Measurements from ENCODE around the gene ZNF136.

ZNF136 gene

DNA sequence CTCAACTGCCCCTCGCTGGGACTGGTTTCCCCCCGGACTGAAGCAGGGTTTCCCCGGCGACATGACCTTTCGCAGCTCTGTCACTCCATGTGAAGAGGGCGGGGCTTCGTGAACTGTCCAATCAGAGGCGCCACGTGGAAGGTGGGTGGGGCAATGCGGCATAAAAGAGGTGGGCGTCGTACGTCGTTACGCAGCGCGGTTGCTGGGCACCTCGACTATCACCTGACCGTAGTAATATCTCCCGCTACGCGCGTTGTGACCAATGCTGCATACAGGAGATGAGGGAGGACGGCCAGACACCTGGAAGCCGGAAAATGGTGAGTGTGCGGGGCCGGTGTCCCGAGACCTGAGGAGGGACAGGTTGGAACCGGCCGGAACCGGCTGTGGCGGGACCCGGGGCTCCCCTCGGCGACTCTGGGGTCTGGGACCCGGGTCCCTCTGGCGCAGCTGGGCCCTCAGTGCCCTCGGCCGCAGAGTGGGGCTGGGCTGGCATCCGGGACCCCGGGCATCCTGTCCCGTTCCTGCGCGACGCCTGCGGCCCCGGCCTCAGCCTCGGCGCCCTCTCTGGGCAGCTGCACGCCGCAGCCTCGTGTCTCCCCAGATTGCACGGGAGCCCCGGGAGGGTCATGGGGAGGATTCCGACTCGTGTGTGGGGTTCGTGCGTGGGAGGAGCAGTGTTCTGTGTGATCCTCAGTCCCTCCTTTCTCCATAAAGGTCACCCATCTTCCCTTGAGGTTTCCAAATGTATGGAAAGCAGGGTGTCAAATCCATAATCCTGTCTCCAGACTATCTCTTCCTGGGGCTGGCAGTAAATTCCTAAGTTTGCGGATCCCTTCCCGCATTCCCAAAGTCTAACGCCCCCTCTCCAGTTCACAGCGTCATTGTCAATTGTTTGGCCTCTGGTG lies 32.2 kb downstream of the ZNF136 start:
- DNase-seq = peak; percentile 82

DNA sequence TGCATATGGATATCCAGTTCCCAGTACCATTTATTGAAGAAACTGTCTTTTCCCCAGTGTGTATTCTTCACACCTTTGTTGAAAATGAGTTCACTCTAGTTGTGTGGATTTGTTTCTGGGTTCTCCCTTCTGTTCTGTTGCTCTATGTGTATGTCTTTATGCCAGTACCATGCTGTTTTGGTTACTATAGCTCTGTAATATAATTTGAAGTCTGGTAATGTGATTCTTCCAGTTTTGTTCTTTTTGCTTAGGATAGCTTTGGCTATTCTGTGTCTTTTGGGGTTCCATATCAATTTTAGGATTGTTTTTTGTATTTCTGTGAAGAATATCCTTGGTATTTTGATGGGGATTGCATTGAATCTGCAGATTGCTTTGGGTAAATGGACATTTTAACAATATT lies 35.2 kb downstream of the ZNF136 start:
- DNase-seq = no peak

DNA sequence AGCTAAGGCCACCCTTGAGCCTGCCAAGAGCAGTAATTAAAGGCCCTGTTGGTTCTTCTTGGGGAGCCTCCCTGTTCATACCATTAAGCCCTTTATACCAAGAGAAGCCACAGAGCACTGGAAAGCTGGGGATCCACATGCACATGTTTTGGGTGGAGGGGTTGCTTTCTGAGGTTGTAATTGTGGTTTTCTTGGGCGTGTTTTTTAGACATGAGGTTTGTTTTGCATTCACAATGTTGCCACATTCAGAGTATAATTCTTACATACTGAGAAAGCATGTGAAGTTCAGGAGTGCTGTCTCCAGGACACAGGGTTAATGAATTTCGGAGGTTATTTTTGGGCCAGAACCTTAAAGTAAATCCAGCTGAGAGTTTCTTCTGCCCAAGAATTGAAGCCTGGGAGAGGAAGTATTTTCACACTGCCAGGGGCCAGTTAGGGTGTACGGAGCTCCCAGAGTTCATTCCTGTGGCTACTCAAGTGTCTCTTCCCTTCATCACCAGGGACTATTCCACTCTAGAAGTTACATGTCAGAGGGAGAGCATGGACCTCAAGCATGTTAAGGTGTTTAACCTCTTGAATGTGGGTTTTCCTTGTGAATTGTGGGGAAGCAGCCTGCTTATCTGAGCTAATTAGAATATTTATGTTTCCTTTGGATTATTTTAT lies 37.0 kb downstream of the ZNF136 start:
- no peak for DNase-seq

DNA sequence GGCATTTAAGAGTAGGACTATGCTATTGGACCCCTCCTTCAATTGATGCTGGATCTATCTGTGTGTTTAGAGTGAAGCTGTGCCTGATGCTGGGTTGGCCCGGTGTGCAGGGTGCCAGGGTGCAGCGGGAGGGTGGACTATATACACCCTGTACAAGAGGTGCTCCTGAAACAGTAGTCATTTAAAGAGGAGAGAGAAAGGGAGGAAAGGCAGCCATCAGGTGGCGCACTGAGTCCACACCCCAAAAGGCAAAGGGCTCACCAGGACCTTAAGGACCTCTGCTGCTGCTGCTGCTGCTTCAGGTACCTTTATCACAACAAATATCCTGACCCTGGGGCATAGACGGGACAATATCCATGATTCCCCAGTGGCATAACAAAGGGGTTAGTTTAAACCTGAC lies 39.4 kb downstream of the ZNF136 start:
- DNase-seq = peak; percentile 66

DNA sequence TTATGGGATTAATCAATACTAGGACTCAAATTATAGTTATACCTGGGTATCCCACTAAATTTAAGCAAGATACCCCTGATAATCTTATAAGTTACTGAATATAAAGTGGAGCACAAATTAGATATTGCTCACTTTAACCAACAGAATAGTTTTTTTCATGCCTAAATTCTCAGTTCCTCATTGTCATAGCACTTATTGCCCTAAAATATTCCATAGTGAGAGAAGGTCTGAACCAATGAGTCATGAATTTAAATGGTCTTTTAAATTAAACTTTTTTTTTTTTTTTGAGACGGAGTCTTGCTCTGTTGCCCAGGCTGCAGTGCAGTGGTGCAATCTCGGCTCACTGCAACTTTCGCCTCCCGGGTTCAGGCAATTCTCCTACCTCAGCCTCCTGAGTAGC lies 42.4 kb downstream of the ZNF136 start:
- no peak for DNase-seq

DNA sequence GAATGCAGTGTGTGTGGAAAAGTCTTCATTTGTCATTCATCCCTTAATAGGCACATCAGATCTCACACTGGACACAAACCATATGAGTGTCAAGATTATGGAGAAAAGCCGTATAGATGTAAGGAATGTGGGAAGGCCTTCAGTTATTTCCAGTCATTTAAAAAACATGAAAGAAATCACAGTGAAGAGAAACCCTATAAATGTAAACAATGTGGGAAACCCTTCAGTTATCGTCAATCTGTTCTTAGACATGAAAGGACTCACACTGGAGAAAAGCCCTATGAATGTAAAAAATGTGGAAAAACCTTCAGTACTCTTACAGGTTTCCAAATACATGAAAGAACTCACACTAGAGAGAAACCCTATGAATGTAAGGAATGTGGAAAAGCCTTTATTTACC lies 45.3 kb downstream of the ZNF136 start:
- no peak for DNase-seq

DNA sequence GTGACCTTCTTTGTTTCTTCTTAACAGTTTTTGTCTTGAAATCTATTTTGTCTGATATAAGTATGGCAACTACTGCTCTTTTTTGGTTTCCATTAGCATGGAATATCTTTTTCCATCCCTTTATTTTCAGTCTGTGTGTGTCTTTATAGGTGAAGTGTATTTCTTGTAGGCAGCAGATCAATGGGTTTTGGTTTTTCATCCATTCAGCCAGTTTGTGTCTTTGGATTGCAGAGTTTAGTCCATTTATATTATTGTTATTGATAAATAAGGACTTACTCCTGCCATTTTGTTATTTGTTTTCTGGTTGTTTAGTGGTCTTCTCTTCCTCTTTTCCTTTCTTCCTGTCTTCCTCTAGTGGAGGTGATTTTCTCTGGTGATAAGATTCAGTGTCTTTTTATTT lies 54.4 kb downstream of the ZNF136 start:
- DNase-seq = no peak

DNA sequence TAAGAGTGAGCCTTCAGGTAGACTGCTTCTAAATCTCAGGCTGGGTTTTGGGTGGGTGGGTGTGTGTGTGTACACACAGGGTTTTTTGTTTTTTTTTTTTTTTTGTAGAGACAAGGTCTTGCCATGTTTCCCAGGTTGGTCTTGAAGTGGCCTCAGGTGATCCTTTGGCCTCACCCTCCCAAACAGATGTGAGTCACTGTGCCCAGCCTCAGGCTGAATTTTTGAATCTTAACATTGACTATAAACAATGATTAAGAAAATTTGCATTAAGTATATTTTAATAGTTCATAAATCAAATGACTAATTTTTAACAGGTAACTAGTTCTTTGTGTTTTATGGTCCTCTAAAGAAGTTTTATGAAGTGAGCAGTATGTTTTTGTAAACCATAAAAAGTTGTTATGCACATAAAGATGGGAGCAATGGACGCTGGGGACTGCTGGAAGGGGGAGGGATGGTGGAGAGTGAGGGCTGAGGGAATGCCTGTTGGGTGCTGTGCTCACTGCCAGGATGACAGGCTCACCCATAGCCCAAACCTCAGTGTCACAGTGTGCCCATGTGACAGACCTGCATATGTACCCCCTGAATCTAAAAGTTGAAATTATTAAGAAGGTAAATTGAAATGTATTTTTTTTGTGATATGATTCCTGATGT lies 60.2 kb downstream of the ZNF136 start:
- DNase-seq = no peak

DNA sequence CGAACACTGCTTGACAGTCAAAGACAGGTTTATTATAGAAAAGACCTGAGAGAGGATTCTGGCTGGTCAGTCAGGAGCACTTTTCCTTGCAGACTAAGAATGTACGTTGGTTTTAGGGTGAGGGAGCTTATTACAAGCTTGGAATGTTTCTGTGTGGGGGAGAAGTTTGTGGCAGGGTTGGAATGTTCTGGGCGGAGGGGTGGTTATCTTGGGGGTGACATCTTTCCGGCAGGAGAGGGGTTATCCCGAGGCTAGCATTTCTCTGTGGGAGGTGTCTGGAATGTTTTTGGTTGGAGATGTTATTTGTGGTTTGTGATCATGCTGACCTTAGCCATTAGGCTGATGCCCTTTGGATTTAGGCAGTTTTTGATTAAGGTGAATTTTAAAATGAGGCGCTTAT lies 61.8 kb downstream of the ZNF136 start:
- no peak for DNase-seq

DNA sequence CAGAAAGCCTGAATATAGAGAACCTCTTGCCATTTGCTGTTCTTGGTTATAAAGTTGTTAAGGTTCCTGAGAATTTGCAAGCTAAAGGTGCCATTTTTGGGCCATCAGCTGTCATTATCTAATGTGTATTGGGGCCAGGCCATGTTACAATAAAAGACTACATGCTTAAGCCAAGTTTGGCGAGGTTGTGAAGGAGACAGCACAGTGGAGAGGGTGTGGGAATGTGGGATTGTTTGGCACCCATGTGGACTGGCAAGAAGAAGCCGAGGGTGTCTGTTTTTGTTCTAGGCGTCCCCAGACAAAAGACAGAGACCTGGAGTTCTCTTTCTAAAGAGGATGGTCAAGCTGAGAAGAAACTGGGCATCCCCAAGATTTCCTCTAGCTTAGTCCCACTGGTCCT lies 67.1 kb downstream of the ZNF136 start:
- DNase-seq = no peak

DNA sequence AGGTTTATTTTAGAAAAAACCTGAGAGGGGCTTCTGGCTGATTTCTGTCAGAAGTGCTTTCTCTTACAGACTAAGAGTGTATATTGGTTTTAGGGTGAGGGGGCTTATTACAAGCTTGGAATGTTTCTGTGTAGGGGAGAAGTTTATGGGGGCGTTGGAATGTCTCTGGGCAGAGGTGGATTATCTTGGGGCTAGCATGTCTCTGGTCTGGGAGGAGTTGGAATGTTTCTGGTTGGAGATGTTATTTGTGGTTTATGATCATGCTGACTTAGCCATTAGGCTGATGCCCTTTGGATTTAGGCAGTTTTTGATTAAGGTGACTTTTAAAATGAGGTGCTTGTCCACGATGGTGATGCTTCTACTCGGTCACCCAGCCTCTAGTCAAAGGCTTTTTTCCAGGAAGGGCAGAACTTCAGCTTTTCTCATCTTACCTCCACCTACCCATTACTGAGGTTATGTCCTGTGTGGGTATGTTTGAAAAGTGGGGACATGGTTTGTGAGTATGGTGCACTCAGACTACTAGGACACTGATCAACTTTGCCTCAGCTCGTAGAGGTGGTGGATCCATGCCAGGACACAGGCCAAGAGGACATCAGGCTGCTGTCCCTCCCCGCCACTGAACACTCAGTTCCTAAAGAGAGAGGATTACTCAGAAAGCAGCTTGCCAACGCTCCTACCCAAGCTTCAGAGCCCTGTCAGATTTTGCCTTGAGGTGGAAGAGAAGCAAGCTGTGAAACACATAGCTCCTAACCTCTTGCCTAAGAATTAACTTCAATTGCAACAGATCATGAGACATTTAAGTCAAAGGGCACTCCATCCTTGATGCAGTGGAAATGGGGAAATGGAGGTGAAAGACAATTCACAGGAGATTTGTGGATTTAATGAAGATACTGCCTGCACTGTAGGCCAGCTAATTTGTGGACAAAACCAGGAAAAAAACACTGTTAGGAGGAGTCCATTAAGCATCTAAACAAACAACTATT lies 68.1 kb downstream of the ZNF136 start:
- no peak for DNase-seq

DNA sequence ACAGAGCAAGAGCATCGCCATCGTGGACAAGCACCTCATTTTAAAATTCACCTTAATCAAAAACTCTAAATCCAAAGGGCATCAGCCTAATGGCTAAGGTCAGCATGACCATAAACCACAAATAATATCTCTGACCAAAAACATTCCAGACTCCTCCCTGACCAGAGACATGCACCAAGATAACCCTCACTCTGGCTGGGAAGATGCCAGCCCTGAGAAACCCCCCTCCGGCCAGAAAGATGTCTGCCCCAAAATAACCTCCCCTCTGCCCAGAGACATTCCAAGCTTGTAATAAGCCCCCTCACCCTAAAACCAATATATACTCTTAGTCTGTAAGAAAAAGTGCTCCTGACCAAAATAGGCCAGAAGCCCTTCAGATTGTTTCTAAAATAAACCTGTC lies 70.1 kb downstream of the ZNF136 start:
- DNase-seq = no peak

DNA sequence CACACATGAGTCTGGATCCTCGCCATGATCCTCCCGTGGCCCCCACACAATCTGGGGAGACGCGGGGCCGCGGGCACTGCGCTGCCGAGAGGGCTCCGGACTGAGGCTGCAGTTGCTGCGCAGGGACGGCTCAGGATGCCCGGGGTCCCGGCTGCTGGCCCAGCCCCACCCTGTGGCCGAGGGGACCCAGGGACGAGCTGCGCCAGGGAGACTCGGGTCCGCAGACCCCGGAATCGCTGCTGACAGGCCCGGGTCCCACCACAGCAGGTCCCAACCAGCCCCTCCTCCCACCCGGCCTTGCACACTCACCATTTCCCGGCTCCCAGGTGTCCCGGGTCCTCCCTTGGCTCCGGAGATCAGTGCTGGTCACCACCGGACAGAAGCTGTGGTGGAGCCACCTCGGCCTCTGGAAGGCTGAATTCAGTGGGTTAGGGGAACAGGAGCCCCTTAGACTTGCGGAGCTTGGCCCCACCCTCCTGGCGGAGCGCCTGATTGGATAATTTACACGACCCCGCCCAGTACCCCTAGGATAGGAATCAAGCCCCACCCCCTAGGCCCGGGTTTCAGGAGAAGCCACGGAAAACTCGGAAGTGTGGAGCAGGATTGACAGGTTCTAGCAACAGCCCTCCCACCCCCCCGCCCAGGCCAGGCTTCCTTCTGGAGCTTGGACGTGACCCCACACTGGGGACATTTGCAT lies 74.4 kb downstream of the ZNF136 start:
- DNase-seq = no peak

Measured in stimulated activated CD8-positive, alpha-beta memory T cell treated with anti-CD3 and anti-CD28 coated beads, Interleukin-4, amount 100 ng/mL, for 48 hours (primary cell).